Muscle of arm (tissue), 12 donors: ENCODE data around the gene FXYD4. TPM values are rescaled to one million over a fixed set of nuclear protein-coding genes. Genes with fewer than 3 reads are reported as not detected.

Experiments used
- DNase-seq: peaks from one replicate; pipeline ENCODE4 v3.0.0-alpha.2; 2013
- polyA plus RNA-seq, 12 donors: library from polyadenylated mRNA; unstranded; fragments of 120-200 nt; gene quantifications; one replicate each; pipeline ENCODE4 v1.2.1, GENCODE V29; 2013; ENCODE audit not compliant: insufficient read length in 12 of 12

FXYD4 gene
- polyA plus RNA-seq, 12 donors, result 0.29 to 3.6 (median 1.1) TPM; not detected in 2

DNA sequence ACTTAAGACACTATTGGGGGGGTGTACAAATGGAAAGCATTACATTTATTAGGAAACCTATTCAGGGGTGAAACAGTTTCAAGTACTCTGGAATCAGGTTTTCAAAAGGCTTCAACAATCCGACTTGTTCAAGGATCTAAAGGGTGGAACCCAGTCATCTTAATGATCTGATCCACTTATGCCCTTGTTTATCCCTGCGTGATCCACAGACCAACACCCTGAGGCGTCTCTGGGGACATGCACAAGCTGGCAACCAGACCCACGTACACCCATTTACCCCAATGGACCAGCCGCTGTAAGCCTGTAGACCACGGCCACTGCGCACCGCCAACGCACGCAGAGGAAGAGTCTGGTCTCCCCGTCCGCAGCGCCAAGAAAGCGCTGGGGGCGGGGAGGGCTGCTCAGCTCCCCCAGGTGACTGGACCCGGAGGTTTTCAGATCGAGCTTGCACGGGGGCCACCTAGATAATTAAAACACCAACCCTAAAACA lies 24.2 kb downstream of the FXYD4 start:
- DNase-seq, result no peak

DNA sequence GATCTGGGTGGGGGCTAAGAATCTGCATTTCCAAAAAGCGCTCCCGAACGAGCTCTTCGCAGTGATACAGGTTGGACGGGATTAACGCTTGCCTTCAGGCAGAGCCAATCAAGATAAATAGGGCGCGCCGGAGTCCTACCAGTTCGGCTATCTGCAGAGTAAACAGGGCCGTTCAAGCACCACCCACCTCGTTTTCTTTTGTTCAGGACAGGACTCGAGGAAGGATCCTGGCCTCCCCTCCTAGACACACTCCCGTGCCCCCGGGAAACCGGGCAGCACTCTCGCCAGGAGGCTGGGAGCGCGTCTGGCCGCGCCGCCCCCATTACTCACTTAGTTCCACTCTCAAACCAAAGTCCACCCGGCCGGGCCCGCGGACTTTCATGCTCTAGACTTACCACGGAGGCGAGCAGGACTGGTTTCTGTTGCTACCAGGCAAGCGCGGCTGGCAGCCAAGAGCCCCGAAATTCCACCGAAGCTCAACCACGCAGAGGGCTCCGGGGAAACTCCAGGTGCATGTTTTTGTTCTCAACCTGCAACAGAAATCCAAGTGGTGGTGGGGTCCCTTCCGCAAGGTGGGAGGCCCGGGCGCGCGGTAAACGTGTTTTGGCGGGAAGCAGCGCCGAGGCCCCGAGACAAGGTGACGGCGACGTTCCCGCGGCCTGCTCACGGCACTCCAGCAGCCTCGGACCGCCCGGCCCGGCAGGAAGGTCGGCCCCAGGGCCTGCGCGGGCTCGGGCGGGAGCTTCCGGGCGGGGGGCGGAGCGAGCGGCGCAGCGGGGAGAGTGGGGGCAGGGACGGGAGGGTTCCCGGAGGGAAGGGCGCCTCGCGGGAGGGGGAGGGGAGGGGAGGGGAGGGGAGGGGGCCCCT lies 24.9 kb downstream of the FXYD4 start:
- peak; percentile 69 for DNase-seq

DNA sequence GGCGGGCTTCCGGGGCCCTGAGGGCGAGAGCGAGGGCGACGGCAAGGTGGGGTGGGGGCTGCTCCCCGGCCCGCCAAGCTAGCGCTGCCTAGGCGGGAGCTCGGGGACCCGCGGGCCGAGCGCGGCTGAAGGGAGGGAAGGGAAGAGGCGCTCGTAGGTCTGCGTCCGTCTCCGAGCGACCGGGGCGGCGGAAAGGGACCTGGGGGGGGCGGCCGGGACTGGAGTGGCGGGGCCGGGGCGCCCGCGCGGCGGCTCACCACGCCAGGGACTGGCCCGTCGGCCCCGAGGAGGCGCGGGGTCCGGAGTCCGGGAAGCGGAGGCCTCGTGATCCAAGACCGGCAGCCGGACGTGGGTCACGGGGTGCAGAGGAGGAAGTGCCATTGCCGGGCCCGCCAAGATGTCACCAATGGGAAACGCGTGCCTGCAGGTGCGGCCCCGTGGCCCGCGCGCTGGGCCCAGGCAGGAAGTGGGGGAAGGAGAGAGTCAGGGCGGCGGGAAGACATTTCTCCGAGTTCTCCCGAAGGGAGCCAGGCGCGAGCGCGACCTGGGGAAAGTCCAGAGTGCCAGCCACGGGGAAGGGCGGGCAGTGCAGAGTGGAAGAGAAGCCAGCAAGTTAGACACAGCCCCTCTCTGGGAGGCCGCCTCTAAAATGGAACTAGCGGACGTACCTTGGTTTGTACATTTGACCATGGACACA lies 25.6 kb downstream of the FXYD4 start:
- peak; percentile 73 for DNase-seq

DNA sequence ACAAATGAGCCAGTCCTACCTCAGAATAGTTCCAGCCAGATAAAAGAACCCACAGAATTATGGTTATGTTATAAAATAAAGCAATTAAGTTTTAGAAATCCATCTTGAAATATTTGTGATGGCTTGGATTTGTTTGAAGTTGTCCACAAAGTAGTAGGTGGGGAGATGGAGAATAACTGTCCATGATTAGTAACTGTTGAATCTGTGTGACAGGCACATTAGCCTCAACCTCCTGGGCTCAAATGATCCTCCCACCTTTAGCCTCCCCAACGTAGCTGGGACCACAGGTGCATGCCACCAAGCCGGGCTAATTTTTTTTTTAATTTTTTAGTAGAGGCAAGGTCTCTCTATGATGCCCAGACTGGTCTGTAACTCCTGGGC lies 27.5 kb downstream of the FXYD4 start:
- DNase-seq, result no peak

DNA sequence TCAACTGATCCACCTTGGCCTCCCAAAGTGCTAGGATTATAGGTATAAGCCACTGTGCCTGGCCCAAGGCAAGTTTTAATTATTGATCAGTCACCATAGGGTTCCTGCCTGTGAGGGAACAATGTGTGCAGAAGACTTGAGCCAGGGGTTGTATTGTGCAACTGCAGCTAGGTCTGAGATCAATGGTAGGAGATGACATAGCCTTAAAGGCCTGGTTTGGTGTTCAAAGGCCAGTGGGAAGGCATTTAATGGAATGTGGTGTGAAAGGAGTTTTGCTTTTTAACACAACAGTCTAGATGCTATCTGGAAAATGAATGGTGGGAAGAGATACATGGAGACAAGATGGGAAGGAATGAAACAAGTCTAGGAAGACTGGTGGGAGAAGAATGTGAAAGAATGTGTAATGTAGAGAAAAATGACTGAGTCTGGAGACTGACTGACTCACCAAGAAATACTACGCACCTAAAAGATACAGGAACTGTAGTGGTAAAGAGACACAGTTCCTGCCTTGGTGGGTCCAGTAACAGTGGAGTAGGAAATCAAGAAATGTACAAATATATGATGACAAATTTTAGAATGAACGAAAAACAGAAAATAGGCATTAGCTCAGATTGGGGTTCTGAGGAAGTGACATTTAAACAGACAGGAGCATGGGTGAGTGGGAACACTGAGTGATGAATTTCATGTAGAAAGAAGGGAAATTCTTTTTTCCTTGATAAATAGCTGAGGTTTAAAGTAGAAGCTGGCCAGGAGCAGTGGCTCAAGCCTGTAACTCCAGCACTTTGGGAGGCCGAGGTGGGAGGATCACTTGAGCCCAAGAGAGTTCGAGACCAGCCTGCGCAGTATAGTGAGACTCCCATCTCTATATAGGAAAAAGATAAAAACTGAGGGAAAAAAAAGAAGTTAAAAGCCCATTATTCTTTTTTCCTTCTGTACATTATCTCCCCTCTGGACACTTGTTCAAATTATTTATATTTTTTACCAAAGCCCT lies 28.2 kb downstream of the FXYD4 start:
- no peak for DNase-seq

- no peak for DNase-seq
Measured at GRCh38 chr10:43401627-43402026, 30.2 kb downstream of the FXYD4 start.

GRCh38 chr10:43402176-43402575 lies 30.7 kb downstream of the FXYD4 start:
- no peak for DNase-seq

GRCh38 chr10:43402880-43403452 lies 31.5 kb downstream of the FXYD4 start:
- DNase-seq, result no peak

DNA sequence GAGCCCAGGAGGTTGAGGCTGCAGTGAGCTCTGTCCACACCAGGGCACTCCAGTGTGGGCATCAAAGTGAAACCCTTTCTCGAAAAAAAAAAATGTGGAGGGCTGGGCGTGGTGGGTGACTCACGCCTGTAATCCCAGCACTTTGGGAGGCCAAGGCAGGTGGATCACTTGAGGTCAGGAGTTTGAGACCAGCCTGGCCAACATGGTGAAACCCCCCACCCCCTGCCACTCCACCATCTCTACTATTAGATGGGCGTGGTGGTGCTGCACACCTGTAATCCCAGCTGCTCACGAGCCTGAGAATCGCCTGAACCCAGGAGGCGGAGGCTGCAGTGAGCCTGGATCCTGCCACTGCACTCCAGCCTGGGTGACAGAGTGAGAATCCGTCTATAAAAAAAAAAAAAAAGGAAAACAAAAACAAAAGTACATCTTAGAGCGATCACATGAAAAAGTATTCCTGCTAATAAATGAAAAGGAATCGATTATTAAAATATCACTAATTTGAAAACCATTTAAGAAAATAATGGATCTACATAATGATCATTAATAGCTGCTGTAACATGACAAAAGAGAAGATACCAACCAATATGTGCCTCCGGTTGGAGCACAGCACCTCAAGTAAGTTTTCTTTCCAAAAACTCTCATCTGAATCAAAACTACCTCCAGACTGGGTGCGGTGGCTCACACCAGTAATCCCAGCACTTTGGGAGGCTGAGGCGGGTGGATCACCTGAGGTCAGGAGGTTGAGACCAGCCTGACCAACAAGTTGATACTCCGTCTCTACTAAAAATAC lies 32.7 kb downstream of the FXYD4 start:
- DNase-seq, result no peak

GRCh38 chr10:43404704-43405084 lies 33.3 kb downstream of the FXYD4 start:
- no peak for DNase-seq

- DNase-seq, result no peak
Measured at GRCh38 chr10:43407148-43407575, 35.7 kb downstream of the FXYD4 start.

GRCh38 chr10:43407576-43408330 lies 36.3 kb downstream of the FXYD4 start:
- DNase-seq, result peak; percentile 92

DNA sequence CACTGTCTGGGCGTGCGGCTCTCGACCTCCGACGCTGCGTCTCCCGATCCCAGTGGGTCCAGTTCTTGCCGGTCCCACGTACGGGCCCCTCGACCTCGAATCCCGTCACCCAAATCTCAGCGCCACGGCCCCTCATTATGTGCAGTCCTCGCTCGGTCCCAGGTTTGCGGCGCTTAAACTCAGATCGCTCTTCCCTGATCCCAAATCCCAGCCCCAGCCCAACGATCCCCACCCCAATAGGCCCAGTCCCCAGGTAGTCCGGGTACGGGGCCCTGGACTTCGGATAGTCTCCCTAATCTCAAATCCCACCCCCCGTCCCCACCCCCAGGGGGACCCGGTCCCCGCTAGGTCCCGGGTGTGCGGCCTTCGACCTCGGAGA lies 36.9 kb downstream of the FXYD4 start:
- no peak for DNase-seq

GRCh38 chr10:43408710-43409384 lies 37.4 kb downstream of the FXYD4 start, which contains the start of gene HNRNPF:
HNRNPF (minus strand) TSS chr10:43409186; CDS start chr10:43387884, 21,302 bp downstream.
- DNase-seq, result peak; percentile 95

DNA sequence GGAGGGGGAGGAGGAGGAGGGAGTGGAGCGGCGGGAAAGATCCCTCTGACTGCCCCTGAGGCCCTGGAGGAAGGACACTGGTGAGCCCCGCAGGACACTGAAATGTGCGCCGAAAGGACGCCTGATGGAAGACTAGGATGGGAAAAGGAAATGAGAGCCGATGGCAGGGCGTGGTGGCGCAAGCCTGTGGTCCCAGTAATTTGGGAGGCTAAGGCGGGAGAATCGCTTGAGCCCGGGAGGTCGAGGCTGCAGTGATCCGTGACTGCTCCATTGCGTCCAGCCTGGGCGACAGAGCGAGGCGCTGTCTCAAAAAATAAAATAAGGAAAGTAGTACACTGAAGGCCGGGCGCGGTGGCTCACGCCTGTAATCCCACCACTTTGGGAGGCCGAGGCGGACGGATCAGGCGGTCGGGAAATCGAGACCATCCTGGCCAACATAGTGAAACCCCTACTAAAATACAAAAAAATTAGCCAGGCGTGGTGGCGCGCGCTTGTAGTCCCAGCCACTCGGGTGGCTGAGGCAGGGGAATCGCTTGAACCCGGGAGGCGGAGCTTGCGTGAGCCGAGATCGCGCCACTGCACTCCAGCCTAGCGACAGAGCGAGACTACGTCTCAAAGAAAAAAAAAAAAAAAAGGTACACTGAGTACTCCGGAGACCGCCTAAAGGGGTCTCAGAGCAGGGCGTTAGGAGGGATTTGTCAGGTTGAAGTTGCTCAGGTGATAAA lies 38.1 kb downstream of the FXYD4 start:
- no peak for DNase-seq

DNA sequence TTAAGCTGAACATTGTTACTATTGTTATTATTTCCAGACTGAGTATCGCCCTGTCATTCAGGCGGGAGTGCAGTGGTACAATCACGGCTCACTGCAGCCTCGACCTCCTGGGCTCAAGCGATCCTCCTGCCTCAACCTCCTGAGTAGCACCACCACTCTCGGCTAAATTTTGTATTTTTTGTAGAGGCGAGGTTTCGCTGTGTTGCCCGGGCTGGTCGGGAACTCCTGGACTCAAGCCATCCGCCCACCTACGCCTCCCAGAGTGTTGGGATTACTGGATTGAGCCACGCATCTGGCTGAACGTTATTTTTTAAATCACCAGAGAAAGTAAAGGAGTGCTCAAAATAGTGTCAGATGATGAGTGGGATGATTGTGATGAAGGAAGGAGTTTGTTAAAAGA lies 38.9 kb downstream of the FXYD4 start:
- DNase-seq, result no peak

GRCh38 chr10:43411536-43411935 lies 40.1 kb downstream of the FXYD4 start:
- DNase-seq, result no peak

DNA sequence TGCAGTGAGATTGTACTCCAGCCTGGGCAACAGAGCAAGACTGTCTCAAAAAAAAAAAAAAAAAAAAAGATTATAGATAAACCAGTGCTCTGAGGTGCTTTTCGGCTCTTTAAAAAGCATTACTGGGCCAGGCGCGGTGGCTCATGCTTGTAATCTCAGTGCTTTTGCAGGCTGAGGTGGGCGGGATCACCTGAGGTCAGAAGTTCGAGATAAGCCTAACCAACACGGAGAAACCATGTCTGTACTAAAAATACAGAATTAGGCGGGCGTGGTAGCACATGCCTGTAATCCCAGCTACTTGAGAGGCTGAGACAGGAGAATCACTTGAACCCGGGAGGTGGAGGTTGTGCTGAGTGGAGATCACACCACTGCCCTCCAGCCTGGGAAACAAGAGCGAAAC lies 44.1 kb downstream of the FXYD4 start:
- no peak for DNase-seq
